Stimulated activated CD4-positive, alpha-beta T cell treated with anti-CD3 and anti-CD28 coated beads, Interleukin-12 subunit alpha, Interleukin-12 subunit beta, amount 100 ng/mL, for 48 hours (primary cell): ENCODE measurements around the gene ATRAID.

Source experiments
- DNase-seq, 3 donors: peaks; one replicate each; pipeline ENCODE4 v3.0.0-alpha.2; 2020; ENCODE audit warnings: low read depth in 2 of 3, low spot score in 1 of 3

ATRAID gene

GRCh38 chr2:27219091-27219490, 7.2 kb downstream of the ATRAID start:
- no peak for DNase-seq

GRCh38 chr2:27220091-27220490, 8.2 kb downstream of the ATRAID start:
- no peak for DNase-seq

GRCh38 chr2:27221166-27221565, 9.3 kb downstream of the ATRAID start:
- no peak for DNase-seq

- DNase-seq = no peak
These were observed 10.6 kb downstream of the ATRAID start for GRCh38 chr2:27222407-27222806.

GRCh38 chr2:27223416-27223815, 11.6 kb downstream of the ATRAID start:
- DNase-seq = no peak

- DNase-seq = no peak
These were observed 13.7 kb downstream of the ATRAID start for GRCh38 chr2:27225526-27225925.

- no peak for DNase-seq
These were observed 15.7 kb downstream of the ATRAID start for GRCh38 chr2:27227501-27227900.

- DNase-seq = no peak
These were observed 20.1 kb downstream of the ATRAID start for GRCh38 chr2:27231921-27232320.

GRCh38 chr2:27233341-27233740, 21.5 kb downstream of the ATRAID start:
- no peak for DNase-seq

- DNase-seq = no peak
These were observed 24.3 kb downstream of the ATRAID start for GRCh38 chr2:27236136-27236535.

- no peak for DNase-seq
These were observed 24.8 kb downstream of the ATRAID start for GRCh38 chr2:27236626-27237025.

GRCh38 chr2:27237341-27237945, 25.6 kb downstream of the ATRAID start:
- DNase-seq = no peak

GRCh38 chr2:27238976-27239375, 27.1 kb downstream of the ATRAID start:
- no peak for DNase-seq

GRCh38 chr2:27240406-27240805, 28.6 kb downstream of the ATRAID start:
- DNase-seq = no peak

- no peak for DNase-seq
These were observed 30.1 kb downstream of the ATRAID start for GRCh38 chr2:27241761-27242613.

- DNase-seq = no peak
These were observed 30.7 kb downstream of the ATRAID start for GRCh38 chr2:27242614-27242951.

- no peak for DNase-seq
These were observed 31.7 kb downstream of the ATRAID start for GRCh38 chr2:27243391-27244130.

GRCh38 chr2:27245116-27245515, 33.3 kb downstream of the ATRAID start:
- no peak for DNase-seq

GRCh38 chr2:27245626-27246025, 33.8 kb downstream of the ATRAID start:
- no peak for DNase-seq

GRCh38 chr2:27247893-27248292, 36.1 kb downstream of the ATRAID start:
- no peak for DNase-seq

GRCh38 chr2:27249159-27249890, 37.5 kb downstream of the ATRAID start:
- DNase-seq = no peak
